GM18505 (cell line): ENCODE data around the gene ETNK1.

Experiments
- ATAC-seq: cut with Tn5 transposase; IDR thresholded peaks from one replicate; pipeline ENCODE4 v1.9.1; 2021; ENCODE audit not compliant: unreplicated experiment
- POLR2A ChIP-seq: IDR thresholded peaks from 4 replicates; pipeline ENCODE4 v1.6.1; 2011; ENCODE audit warnings: borderline replicate concordance; ENCODE audit not compliant: insufficient read depth, insufficient read length; ENCODE audit errors: extremely low read depth

The ETNK1 gene

DNA sequence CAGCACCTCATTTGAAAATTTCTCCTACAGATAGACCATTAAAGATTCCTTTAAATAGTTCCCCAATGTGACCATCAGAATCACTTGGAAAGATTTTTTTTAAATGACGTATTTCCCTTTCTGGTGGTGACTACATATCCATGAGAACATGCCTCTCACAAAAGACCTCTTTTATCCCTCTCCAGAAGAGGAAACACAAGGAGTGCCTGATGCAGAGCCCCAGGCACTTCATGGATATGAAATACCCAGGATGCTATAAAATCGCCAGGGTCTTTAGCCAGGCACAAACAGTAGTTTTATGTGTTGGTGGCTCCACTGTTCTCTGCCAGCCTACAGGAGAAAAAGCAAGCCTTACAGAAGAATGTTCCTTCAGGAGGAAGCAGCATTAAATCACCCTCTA is 97.1 kb downstream of the ETNK1 start:
- no peak for ATAC-seq
- TF ChIP-seq POLR2A = no peak

DNA sequence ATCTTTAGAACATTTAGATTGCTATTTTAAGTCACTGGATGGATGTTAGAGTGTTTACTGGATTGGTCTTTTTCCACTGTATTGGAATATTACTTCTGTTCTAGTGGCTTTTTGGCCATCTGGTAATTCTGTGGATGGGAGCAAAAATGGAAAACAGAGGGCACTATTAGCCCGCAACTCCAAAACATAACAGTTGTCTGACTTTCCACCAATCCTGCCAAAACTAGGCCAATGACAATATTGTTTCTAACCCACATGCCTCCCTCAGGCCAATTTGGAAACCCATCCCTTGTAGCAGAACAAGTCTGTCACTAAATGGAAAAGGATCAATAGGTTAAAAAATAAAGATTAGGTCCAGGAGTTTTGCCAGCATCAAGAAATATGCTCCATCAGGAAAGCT is 97.8 kb downstream of the ETNK1 start:
- TF ChIP-seq POLR2A = no peak
- ATAC-seq = no peak

DNA sequence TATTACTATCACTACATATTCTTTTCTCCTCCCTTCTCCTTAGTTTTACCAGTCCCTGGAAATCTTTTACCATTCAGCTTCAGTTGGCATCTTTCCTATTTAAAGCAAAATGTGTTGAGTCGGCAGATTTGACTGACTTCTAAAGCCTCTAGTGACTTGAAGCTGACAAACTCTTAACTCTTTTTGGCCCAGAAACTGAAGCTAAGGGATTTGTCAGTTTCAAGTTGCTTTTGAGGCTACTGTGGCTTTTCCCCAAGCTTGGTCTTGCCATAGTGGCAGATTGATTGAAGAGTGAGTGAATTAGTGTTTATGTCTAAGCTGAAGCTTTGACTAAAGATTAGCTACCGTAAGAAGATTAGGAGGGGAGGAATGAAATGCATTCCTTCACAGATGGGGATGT is 104.0 kb downstream of the ETNK1 start:
- TF ChIP-seq POLR2A = no peak
- ATAC-seq = no peak

DNA sequence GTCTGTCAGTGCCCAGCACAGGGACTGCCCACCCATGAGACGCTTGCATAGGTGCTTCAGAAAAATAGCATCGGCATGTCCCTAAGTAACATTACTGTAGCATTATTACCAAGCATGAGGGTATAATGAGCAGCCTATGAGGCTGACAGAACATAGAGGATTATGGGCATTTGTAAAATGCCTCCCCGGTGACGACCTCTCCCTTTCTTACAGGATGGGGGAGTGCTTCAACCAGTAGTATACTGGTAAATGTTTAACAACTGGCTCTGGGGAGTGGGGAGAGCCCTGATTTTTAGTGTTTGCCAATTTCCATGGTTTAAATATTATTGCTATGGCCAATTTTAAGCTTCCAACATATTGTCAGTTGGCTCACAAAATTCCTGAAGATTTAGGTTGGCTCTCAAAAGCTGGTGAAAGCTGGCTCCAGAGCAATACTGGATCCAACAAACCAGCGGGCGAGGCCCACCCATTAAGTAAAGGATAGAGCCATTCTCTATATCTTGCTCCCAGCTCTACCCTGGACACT is 104.5 kb downstream of the ETNK1 start:
- ATAC-seq = no peak
- TF ChIP-seq POLR2A = no peak

DNA sequence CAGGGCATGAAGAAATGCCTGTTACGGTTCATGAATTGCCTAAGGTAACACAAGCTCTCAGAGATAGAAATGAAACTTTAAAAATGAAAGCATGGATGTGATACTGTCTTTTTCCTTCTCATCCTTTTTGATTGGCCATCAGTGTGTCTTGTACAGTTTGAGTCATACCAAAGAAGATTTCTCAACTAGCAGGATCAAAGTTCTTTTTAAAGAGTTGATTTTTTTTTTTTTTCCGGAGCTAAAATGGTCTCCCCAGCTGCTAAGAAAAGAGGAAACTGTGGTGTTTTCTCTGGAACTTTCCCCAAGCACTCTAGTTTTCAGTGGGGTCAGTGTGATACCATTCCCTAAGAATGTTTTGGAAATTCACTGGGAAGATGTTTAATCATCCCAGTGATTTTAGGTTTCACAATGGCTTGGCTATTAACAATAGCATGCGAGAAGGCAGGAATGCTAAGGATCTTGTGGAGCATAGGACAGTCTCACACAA is 105.0 kb downstream of the ETNK1 start:
- no peak for ATAC-seq
- no peak for TF ChIP-seq POLR2A

DNA sequence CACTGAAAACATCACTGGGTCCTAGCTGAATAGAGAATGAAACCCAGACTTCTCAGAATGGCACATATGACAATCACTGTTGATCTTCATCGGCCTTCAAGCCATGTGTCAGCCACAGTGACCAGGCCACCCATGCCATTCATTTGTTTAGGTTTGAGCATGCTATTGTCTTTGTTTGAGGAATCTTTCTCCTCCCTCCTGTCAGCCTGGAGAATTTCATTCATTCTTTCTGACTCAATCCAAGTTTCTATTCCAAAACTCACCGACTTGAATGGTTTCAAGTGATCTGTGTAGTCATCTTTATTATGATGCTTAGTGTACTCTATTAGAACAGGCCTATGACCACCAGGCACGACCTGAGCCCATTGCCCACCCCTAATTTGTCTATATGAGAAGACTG is 106.3 kb downstream of the ETNK1 start:
- no peak for ATAC-seq
- no peak for TF ChIP-seq POLR2A

DNA sequence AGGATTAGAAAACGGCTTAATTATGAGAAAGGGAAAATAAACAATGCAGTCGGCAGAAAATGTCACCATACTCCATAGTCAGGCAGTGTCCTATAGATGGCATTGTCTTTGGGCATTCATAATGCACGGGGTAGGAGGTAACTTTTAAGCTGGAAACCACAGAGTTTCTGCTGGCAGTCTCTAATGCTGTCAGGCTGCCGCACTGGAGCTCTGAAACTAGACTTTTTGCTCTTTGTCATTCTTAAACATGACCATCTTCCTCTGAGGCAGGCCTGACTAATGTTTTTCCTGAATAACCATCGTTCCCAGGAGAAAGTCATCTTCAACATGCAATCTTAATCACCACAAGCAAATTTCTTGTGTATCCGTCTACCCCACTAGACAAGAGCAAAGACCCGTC is 108.8 kb downstream of the ETNK1 start:
- no peak for TF ChIP-seq POLR2A
- ATAC-seq = no peak

DNA sequence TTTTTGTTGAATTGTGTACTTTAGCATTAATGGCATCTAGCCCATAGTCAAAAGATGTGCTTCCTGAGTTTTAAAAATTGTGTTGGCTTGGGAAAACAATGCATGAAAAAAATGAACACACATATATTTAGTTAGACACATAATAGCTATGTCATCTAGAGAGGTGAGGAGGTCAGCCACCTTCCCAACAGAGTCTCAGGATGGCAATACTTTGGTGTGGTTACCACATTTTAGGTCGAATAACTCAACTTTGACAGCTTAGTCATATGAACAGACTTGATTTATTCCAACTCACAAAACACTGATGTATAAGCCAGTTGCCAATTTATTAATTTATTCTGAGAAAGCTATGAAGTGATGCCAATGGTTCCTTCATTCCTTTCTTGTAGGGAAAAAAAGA is 114.0 kb downstream of the ETNK1 start:
- no peak for TF ChIP-seq POLR2A
- ATAC-seq = no peak
